Measurements from ENCODE around the gene SATB1. TPM values are rescaled to one million over a fixed set of nuclear protein-coding genes. Genes with fewer than 3 reads are reported as not detected.

Gene SATB1
- total and polyA plus RNA-seq, 7 donors, result 6.4 to 53.2 (median 34.0) TPM

- Histone ChIP-seq H3K4me1 (peaks cover 5% of the 10 kb centered on the region), H3K9me3 (no peaks in the 10 kb centered on the region), H3K4me3 (no peak overlapping the region), H3K36me3 (ENCODE audit: insufficient read depth in 1 of 2, low read depth in 1 of 2) (no peaks in the 10 kb centered on the region), H3K27me3 (ENCODE audit: insufficient read depth in 3 of 3, low read length in 2 of 3) (peaks cover 5 to 62% (median 10%) of the 10 kb centered on the region in 3 donors), H3K27ac (no peak overlapping the region)
- WGBS, 3 donors, result 65 to 68% (median 67%) methylated on average over 7 of the region's 7 CpGs
- intact Hi-C loops (cut with DNase I), result no loop called here
- DNase-seq (no peak), ATAC-seq (no peak)
- no peak for TF ChIP-seq CTCF (IDR thresholded peaks at IDR 0.05)
Measured at GRCh38 chr3:18440066-18440722, 15.1 kb upstream of the SATB1 start.

GRCh38 chr3:18439281-18439680, 14.1 kb upstream of the SATB1 start:
- no peaks in the 10 kb centered on the region for H3K36me3 ChIP-seq (ENCODE audit: insufficient read depth in 1 of 2, low read depth in 1 of 2)
- ATAC-seq, result no peak
- no peak for TF ChIP-seq CTCF (IDR thresholded peaks at IDR 0.05)
- DNase-seq, result no peak
- peaks cover 5 to 68% (median 8%) of the 10 kb centered on the region in 3 donors for H3K27me3 ChIP-seq (ENCODE audit: insufficient read depth in 3 of 3, low read length in 2 of 3)
- intact Hi-C loops (cut with DNase I), result no loop called here
- H3K4me1 ChIP-seq, result peaks cover 4% of the 10 kb centered on the region
- H3K27ac ChIP-seq, result no peak overlapping the region
- no peaks in the 10 kb centered on the region for H3K9me3 ChIP-seq
- WGBS, 3 donors, result 87 to 100% (median 87%) methylated on average over 1 of the region's 1 CpG
- no peak overlapping the region for H3K4me3 ChIP-seq

- Histone ChIP-seq H3K27me3 (ENCODE audit: insufficient read depth in 3 of 3, low read length in 2 of 3) (peaks cover 4 to 67% (median 5%) of the 10 kb centered on the region in 3 donors), H3K4me1 (no peaks in the 10 kb centered on the region), H3K36me3 (ENCODE audit: insufficient read depth in 1 of 2, low read depth in 1 of 2) (no peaks in the 10 kb centered on the region), H3K4me3 (no peak overlapping the region), H3K27ac (no peak overlapping the region), H3K9me3 (no peaks in the 10 kb centered on the region)
- WGBS, 3 donors, result 81 to 83% (median 82%) methylated on average over 6 of the region's 6 CpGs
- no peak for TF ChIP-seq CTCF (IDR thresholded peaks at IDR 0.05)
- no peak for DNase-seq
- no peak for ATAC-seq
- intact Hi-C loops (cut with DNase I), result no loop called here
Measured at GRCh38 chr3:18438586-18438985, 13.4 kb upstream of the SATB1 start.

GRCh38 chr3:18436213-18436612, 11.1 kb upstream of the SATB1 start:
- intact Hi-C loops (cut with DNase I), result no loop called here
- DNase-seq (no peak), ATAC-seq (no peak)
- Histone ChIP-seq H3K4me1 (no peaks in the 10 kb centered on the region), H3K9me3 (no peaks in the 10 kb centered on the region), H3K27me3 (ENCODE audit: insufficient read depth in 3 of 3, low read length in 2 of 3) (peaks cover 0 to 50% (median 5%) of the 10 kb centered on the region in 3 donors), H3K36me3 (ENCODE audit: insufficient read depth in 1 of 2, low read depth in 1 of 2) (no peaks in the 10 kb centered on the region), H3K4me3 (no peak overlapping the region), H3K27ac (no peak overlapping the region)
- WGBS, 3 donors, result 88 to 98% (median 91%) methylated on average over 2 of the region's 2 CpGs
- no peak for TF ChIP-seq CTCF (IDR thresholded peaks at IDR 0.05)

GRCh38 chr3:18434711-18435110, 9.6 kb upstream of the SATB1 start:
- TF ChIP-seq CTCF (IDR thresholded peaks at IDR 0.05), result no peak
- Histone ChIP-seq H3K4me1 (no peaks in the 10 kb centered on the region), H3K9me3 (no peaks in the 10 kb centered on the region), H3K4me3 (no peak overlapping the region), H3K27me3 (ENCODE audit: insufficient read depth in 3 of 3, low read length in 2 of 3) (peaks cover 0 to 44% (median 5%) of the 10 kb centered on the region in 3 donors), H3K36me3 (ENCODE audit: insufficient read depth in 1 of 2, low read depth in 1 of 2) (no peaks in the 10 kb centered on the region), H3K27ac (no peak overlapping the region)
- no peak for DNase-seq
- intact Hi-C loops (cut with DNase I), result no loop called here
- no peak for ATAC-seq
- WGBS, 3 donors, result 48 to 70% (median 52%) methylated on average over 6 of the region's 6 CpGs
